CD4-positive, alpha-beta memory T cell (primary cell): ENCODE results near the gene BCAS1. TPM values are rescaled to one million over a fixed set of nuclear protein-coding genes. Genes with fewer than 3 reads are reported as not detected.

ENCODE experiments used
- CTCF ChIA-PET: fragments of 350-600 bp; sonication (Branson Sonifier 250); formaldehyde crosslinking; loops from one replicate; lab custom pipeline; 2021; ENCODE audit warnings: inconsistent platforms; ENCODE audit not compliant: partially characterized antibody; lab: Charles Lee
- POLR2A ChIA-PET: fragments of 350-600 bp; sonication (Branson Sonifier 250); formaldehyde crosslinking; loops from one replicate; lab custom pipeline; 2021; ENCODE audit not compliant: partially characterized antibody; lab: Charles Lee
- DNase-seq, 5 donors: peaks; one replicate each; pipeline versions ENCODE4 v3.0.0 to v3.0.0-alpha.2; 2020 to 2022; ENCODE audit warnings: mixed read lengths in 1 of 5
- H3K27ac ChIP-seq: one replicate; pipeline ENCODE4 v1.7.0; 2013; ENCODE audit warnings: low read depth, low read length
- H3K27me3 ChIP-seq: 2 replicates; pipeline ENCODE4 v1.7.0; 2013; ENCODE audit warnings: mild to moderate bottlenecking, low read length, moderate library complexity; ENCODE audit not compliant: insufficient read depth
- H3K36me3 ChIP-seq: 2 replicates; pipeline ENCODE4 v1.7.0; 2013; ENCODE audit warnings: mild to moderate bottlenecking, low read length, moderate library complexity; ENCODE audit not compliant: insufficient read depth
- H3K4me1 ChIP-seq: 2 replicates; pipeline ENCODE4 v1.7.0; 2013; ENCODE audit warnings: mild to moderate bottlenecking, low read length, moderate library complexity; ENCODE audit not compliant: insufficient read depth
- H3K4me3 ChIP-seq, 2 donors: one replicate each; pipeline ENCODE4 v1.7.0; 2013; ENCODE audit warnings: low read length in 2 of 2, mild to moderate bottlenecking in 1 of 2
- H3K9me3 ChIP-seq, 2 donors: one replicate each; pipeline ENCODE4 v1.7.0; 2013; ENCODE audit warnings: low read length in 2 of 2, control low read depth in 1 of 2; ENCODE audit not compliant: control insufficient read depth in 1 of 2
- H3K27ac Mint-ChIP-seq, 7 donors: one replicate each; pipeline ENCODE4 v1.8.0; 2020 to 2021; ENCODE audit warnings: mixed read lengths in 7 of 7, mild to moderate bottlenecking in 6 of 7, inconsistent platforms in 3 of 7, moderate library complexity in 3 of 7
- H3K27me3 Mint-ChIP-seq, 2 donors: one replicate each; pipeline ENCODE4 v1.8.0; 2020 to 2021; ENCODE audit warnings: mixed read lengths in 2 of 2
- H3K36me3 Mint-ChIP-seq, 2 donors: one replicate each; pipeline ENCODE4 v1.8.0; 2020 to 2021; ENCODE audit warnings: mixed read lengths in 2 of 2, inconsistent platforms in 1 of 2, mild to moderate bottlenecking in 1 of 2
- H3K4me1 Mint-ChIP-seq, 4 donors: one replicate each; pipeline ENCODE4 v1.8.0; 2020 to 2021; ENCODE audit warnings: mixed read lengths in 4 of 4, mild to moderate bottlenecking in 1 of 4
- H3K4me3 Mint-ChIP-seq, 8 donors: one replicate each; pipeline ENCODE4 v1.8.0; 2020 to 2021; ENCODE audit warnings: mixed read lengths in 8 of 8, mild to moderate bottlenecking in 7 of 8, moderate library complexity in 6 of 8, inconsistent platforms in 3 of 8
- H3K9me3 Mint-ChIP-seq, 8 donors: one replicate each; pipeline ENCODE4 v1.8.0; 2020 to 2021; ENCODE audit warnings: mixed read lengths in 8 of 8, mild to moderate bottlenecking in 5 of 8, inconsistent platforms in 3 of 8, moderate library complexity in 1 of 8
- intact Hi-C: fragments of 100-400 bp; cut with micrococcal nuclease; formaldehyde crosslinking; loops from one replicate; pipeline ENCODE4 v1.15.1; 2023
- polyA plus RNA-seq, 2 donors: library from polyadenylated mRNA; unstranded; fragments of 300-500 nt; fragmentation: Illumina TruSeq; gene quantifications; one replicate each; pipeline ENCODE4 v1.2.3, GENCODE V29; 2021
- total RNA-seq, 2 experiments: library from RNA; stranded (reverse); gene quantifications; one replicate each; pipeline ENCODE4 v1.2.3, GENCODE V29; 2021

Gene BCAS1
- total and polyA plus RNA-seq, 4 experiments from 2014 or later = 0.17 to 0.32 (median 0.25) TPM; not detected in 1

GRCh38 chr20:54042021-54042420 is 28.4 kb downstream of the BCAS1 start:
- Mint-ChIP-seq H3K36me3 (no peaks in the 10 kb centered on the region), H3K4me3 (no peak overlapping the region), H3K4me1 (no peaks in the 10 kb centered on the region), H3K9me3 (peaks cover 0 to 4% (median 0%) of the 10 kb centered on the region in 8 donors), H3K27me3 (peaks cover 3 to 6% of the 10 kb centered on the region in 2 donors), H3K27ac (no peak overlapping the region)
- intact Hi-C loops = no loop called here
- DNase-seq = no peak
- Histone ChIP-seq H3K4me3 (no peak overlapping the region), H3K27me3 (no peaks in the 10 kb centered on the region), H3K4me1 (no peaks in the 10 kb centered on the region), H3K36me3 (no peaks in the 10 kb centered on the region), H3K9me3 (no peaks in the 10 kb centered on the region), H3K27ac (no peak overlapping the region)
- ChIA-PET CTCF (no interaction called here), POLR2A (no interaction called here)

GRCh38 chr20:54041336-54041735 is 29.1 kb downstream of the BCAS1 start:
- Mint-ChIP-seq H3K9me3 (peaks cover 0 to 4% (median 0%) of the 10 kb centered on the region in 8 donors), H3K4me1 (no peaks in the 10 kb centered on the region), H3K27me3 (peaks cover 3 to 7% of the 10 kb centered on the region in 2 donors), H3K36me3 (no peaks in the 10 kb centered on the region), H3K27ac (no peak overlapping the region), H3K4me3 (no peak overlapping the region)
- Histone ChIP-seq H3K4me3 (no peak overlapping the region), H3K27me3 (no peaks in the 10 kb centered on the region), H3K9me3 (no peaks in the 10 kb centered on the region), H3K4me1 (no peaks in the 10 kb centered on the region), H3K27ac (no peak overlapping the region), H3K36me3 (no peaks in the 10 kb centered on the region)
- ChIA-PET POLR2A (no interaction called here), CTCF (no interaction called here)
- intact Hi-C loops = no loop called here
- no peak for DNase-seq

GRCh38 chr20:54040531-54040930 is 29.9 kb downstream of the BCAS1 start:
- Mint-ChIP-seq H3K27ac (no peak overlapping the region), H3K36me3 (no peaks in the 10 kb centered on the region), H3K27me3 (peaks cover 5 to 8% of the 10 kb centered on the region in 2 donors), H3K4me1 (no peaks in the 10 kb centered on the region), H3K4me3 (no peak overlapping the region), H3K9me3 (no peaks in the 10 kb centered on the region)
- POLR2A ChIA-PET = no interaction called here
- Histone ChIP-seq H3K27ac (no peak overlapping the region), H3K27me3 (no peaks in the 10 kb centered on the region), H3K36me3 (no peaks in the 10 kb centered on the region), H3K4me3 (no peak overlapping the region), H3K4me1 (no peaks in the 10 kb centered on the region), H3K9me3 (no peaks in the 10 kb centered on the region)
- CTCF ChIA-PET = no interaction called here
- intact Hi-C loops = no loop called here
- DNase-seq = no peak

- Histone ChIP-seq H3K9me3 (no peaks in the 10 kb centered on the region), H3K4me3 (no peak overlapping the region), H3K27me3 (no peaks in the 10 kb centered on the region), H3K27ac (no peak overlapping the region), H3K4me1 (no peaks in the 10 kb centered on the region), H3K36me3 (no peaks in the 10 kb centered on the region)
- intact Hi-C loops = no loop called here
- Mint-ChIP-seq H3K36me3 (no peaks in the 10 kb centered on the region), H3K27ac (no peak overlapping the region), H3K4me1 (no peaks in the 10 kb centered on the region), H3K4me3 (no peak overlapping the region), H3K27me3 (peaks cover 8 to 9% of the 10 kb centered on the region in 2 donors), H3K9me3 (no peaks in the 10 kb centered on the region)
- DNase-seq = no peak
- CTCF ChIA-PET = no interaction called here
- POLR2A ChIA-PET = no interaction called here
These were observed 31.4 kb downstream of the BCAS1 start for GRCh38 chr20:54038961-54039360.

GRCh38 chr20:54037525-54037924 is 32.9 kb downstream of the BCAS1 start:
- Histone ChIP-seq H3K27me3 (no peaks in the 10 kb centered on the region), H3K27ac (no peak overlapping the region), H3K36me3 (no peaks in the 10 kb centered on the region), H3K4me1 (no peaks in the 10 kb centered on the region), H3K9me3 (no peaks in the 10 kb centered on the region), H3K4me3 (no peak overlapping the region)
- H3K9me3 Mint-ChIP-seq = peaks cover 0 to 8% (median 5%) of the 10 kb centered on the region in 8 donors
- POLR2A ChIA-PET = no interaction called here
- H3K4me3 Mint-ChIP-seq = no peak overlapping the region
- DNase-seq = no peak
- H3K36me3 Mint-ChIP-seq = no peaks in the 10 kb centered on the region
- no peak overlapping the region for H3K27ac Mint-ChIP-seq
- CTCF ChIA-PET = interaction anchor here (1.1 to 1.8 kb wide), 2 partner anchors 22 to 31 kb away, joined by 3 to 6 read pairs; no protein-coding TSS in a partner anchor
- H3K4me1 Mint-ChIP-seq = no peaks in the 10 kb centered on the region
- intact Hi-C loops = no loop called here
- peaks cover 11 to 12% of the 10 kb centered on the region in 2 donors for H3K27me3 Mint-ChIP-seq

- DNase-seq = no peak
- CTCF ChIA-PET = interaction anchor here (1.4 kb wide), 1 partner anchor 77 kb away, joined by 3 read pairs; no protein-coding TSS in a partner anchor
These were observed 40.8 kb downstream of the BCAS1 start for GRCh38 chr20:54029643-54030042.

GRCh38 chr20:54029176-54029575 is 41.2 kb downstream of the BCAS1 start:
- no peaks in the 10 kb centered on the region for H3K4me1 Mint-ChIP-seq
- no peak overlapping the region for H3K27ac ChIP-seq
- intact Hi-C loops = no loop called here
- peaks cover 8 to 20% (median 15%) of the 10 kb centered on the region in 8 donors for H3K9me3 Mint-ChIP-seq
- H3K36me3 ChIP-seq = no peaks in the 10 kb centered on the region
- ChIA-PET CTCF (interaction anchor here (1.4 kb wide), 1 partner anchor 77 kb away, joined by 3 read pairs; no protein-coding TSS in a partner anchor), POLR2A (no interaction called here)
- H3K4me1 ChIP-seq = no peaks in the 10 kb centered on the region
- H3K9me3 ChIP-seq = no peaks in the 10 kb centered on the region
- H3K4me3 Mint-ChIP-seq = no peak overlapping the region
- H3K27me3 Mint-ChIP-seq = peaks cover 15 to 17% of the 10 kb centered on the region in 2 donors
- H3K36me3 Mint-ChIP-seq = no peaks in the 10 kb centered on the region
- no peak overlapping the region for H3K4me3 ChIP-seq
- DNase-seq = no peak
- H3K27me3 ChIP-seq = no peaks in the 10 kb centered on the region
- no peak overlapping the region for H3K27ac Mint-ChIP-seq

More at GRCh38 chr20:54029643-54030042, 40.8 kb downstream of the BCAS1 start:
- POLR2A ChIA-PET = no interaction called here
- H3K4me1 Mint-ChIP-seq = no peaks in the 10 kb centered on the region
- intact Hi-C loops = no loop called here
- Histone ChIP-seq H3K4me3 (no peak overlapping the region), H3K27me3 (no peaks in the 10 kb centered on the region), H3K36me3 (no peaks in the 10 kb centered on the region), H3K4me1 (no peaks in the 10 kb centered on the region), H3K27ac (no peak overlapping the region), H3K9me3 (no peaks in the 10 kb centered on the region)
- no peaks in the 10 kb centered on the region for H3K36me3 Mint-ChIP-seq
- H3K4me3 Mint-ChIP-seq = no peak overlapping the region
- H3K27ac Mint-ChIP-seq = no peak overlapping the region
- peaks cover 8 to 20% (median 15%) of the 10 kb centered on the region in 8 donors for H3K9me3 Mint-ChIP-seq
- H3K27me3 Mint-ChIP-seq = peaks cover 11 to 16% of the 10 kb centered on the region in 2 donors
